ENCODE measurements around the gene TLX3.
A peak's percentile ranks its signal among the peaks of the same experiment; 100 is the strongest.

The TLX3 gene

DNA sequence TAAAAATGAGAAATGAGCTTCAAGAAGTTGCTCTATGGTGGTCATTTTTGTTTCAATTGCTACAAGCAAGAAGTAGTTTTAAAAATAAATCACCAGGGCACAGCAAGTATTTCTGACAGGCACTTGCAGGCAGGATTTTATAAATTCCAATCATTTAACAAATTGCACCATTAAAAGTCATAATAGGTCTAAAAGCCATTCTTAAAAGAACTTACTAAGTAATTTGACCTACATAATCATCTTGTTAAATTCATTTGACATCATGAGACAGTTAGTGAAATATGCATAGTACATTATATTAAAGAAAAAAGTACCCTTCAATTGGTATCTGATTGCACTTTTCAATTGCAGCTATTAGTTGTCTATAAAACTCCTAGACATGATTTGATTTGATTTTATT, 31.0 kb downstream of the TLX3 start:
- Histone ChIP-seq H3K4me3 (ENCODE audit: low read depth, low read length) (no peak overlapping the region), H3K4me1 (peaks cover 11% of the 10 kb centered on the region), H3K9me3 (no peaks in the 10 kb centered on the region; the same call in 1 of the 2 replicates), H3K36me3 (no peaks in the 10 kb centered on the region), H3K27me3 (no peaks in the 10 kb centered on the region; the same call in 1 of the 2 replicates)
- DNase-seq, result no peak
- TF ChIP-seq, protein P1, sequence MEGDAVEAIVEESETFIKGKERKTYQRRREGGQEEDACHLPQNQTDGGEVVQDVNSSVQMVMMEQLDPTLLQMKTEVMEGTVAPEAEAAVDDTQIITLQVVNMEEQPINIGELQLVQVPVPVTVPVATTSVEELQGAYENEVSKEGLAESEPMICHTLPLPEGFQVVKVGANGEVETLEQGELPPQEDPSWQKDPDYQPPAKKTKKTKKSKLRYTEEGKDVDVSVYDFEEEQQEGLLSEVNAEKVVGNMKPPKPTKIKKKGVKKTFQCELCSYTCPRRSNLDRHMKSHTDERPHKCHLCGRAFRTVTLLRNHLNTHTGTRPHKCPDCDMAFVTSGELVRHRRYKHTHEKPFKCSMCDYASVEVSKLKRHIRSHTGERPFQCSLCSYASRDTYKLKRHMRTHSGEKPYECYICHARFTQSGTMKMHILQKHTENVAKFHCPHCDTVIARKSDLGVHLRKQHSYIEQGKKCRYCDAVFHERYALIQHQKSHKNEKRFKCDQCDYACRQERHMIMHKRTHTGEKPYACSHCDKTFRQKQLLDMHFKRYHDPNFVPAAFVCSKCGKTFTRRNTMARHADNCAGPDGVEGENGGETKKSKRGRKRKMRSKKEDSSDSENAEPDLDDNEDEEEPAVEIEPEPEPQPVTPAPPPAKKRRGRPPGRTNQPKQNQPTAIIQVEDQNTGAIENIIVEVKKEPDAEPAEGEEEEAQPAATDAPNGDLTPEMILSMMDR (IDR thresholded peaks at IDR 0.05; ENCODE audit: low read depth, low read length), result no peak

DNA sequence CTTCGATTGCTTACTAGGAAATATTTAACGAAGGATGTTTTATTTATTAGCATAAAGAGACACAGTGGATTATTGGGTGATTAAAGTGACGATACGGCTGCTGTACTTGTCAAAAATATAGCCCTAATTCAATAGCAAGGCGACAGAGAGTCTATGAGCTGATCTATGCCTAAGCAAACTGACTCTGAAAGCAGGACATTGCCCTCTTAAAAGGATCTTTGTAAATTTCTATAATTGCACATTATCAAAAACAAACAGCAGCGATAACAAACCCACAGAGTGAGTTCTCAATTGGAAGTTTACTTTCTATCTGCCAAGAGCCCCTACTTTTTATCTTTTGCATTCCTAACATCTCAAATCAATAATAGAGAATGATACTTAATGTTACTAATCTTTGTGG, 31.4 kb downstream of the TLX3 start:
- Histone ChIP-seq H3K4me1 (peaks cover 11% of the 10 kb centered on the region), H3K36me3 (no peaks in the 10 kb centered on the region), H3K9me3 (no peaks in the 10 kb centered on the region; the same call in 1 of the 2 replicates), H3K27me3 (no peaks in the 10 kb centered on the region; the same call in 1 of the 2 replicates), H3K4me3 (ENCODE audit: low read depth, low read length) (no peak overlapping the region)
- no peak for DNase-seq
- TF ChIP-seq, protein P1 (IDR thresholded peaks at IDR 0.05; ENCODE audit: low read depth, low read length), result no peak

DNA sequence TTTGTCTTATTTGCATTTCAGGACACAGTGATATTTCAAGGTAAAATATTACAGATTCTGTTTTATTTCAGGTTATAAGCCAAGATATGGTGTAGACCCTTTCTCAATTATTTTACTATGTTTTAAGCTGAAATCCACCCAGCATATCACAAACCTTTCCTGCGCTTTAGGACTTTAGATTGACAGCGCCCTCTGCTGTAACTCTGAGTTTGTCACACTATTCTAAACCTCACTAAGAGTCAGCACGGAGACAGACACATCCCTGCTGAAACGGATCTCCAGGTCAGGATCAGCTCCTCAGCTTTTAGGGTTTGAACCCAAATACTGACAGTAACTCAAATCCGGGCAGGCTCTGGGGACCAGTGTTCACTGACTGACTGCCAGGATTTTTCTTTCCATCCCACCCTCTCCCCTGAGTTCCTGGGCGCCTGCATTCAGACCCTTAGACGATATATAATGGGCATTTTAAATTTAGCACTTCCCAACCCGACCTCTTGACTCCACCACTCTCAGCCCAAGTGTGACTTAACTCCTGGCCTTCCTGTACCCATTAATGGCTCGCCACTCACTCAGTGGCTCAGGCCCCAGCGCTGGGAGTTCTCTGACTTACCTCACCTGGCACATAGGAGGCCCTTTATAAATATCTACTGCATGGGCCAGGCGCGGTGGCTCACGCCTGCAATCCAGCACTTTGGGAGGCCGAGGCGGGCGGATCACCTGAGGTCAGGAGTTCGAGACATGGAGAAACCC, 33.5 kb downstream of the TLX3 start:
- DNase-seq, result peak; percentile 72
- Histone ChIP-seq H3K4me1 (peaks cover under 1% of the 10 kb centered on the region; the same call in 1 of the 2 replicates), H3K9me3 (no peaks in the 10 kb centered on the region), H3K4me3 (ENCODE audit: low read depth, low read length) (no peak overlapping the region), H3K36me3 (no peaks in the 10 kb centered on the region), H3K27me3 (no peaks in the 10 kb centered on the region)
- TF ChIP-seq, protein P1 (IDR thresholded peaks at IDR 0.05; ENCODE audit: low read depth, low read length), result peak; percentile 88

DNA sequence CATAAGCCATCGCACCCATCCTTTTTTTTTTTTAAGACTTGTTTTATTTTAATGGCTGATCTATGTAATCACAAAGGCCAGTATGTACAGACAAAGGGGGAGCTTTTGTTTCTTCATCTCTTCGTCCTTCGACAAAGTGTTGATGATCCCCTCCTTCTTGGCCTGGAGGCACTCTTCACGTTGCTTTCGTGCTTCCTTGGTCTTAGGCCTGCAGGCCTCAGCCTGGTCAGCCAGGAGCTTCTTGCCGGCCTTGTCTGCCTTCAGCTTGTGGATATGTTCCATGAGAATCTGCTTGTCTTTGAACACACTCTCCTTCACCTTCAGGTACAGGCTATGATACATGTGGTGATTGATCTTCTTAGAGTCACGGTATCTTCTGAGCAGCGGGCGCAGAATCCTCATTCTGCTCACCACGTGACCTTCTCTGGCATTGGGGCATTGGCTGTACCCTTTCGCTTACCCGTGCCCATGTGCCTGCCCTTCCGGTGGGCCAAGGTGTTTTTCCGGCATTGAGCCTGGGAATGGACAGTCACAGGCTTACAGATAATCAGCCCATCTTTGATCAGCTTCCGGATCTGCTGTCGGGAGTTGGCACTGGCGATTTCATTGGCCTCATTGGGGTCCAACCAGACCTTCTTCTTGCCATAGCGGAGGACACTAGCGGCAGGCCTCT, 36.0 kb downstream of the TLX3 start:
- Histone ChIP-seq H3K9me3 (no peaks in the 10 kb centered on the region), H3K4me3 (ENCODE audit: low read depth, low read length) (no peak overlapping the region), H3K36me3 (no peaks in the 10 kb centered on the region), H3K4me1 (no peaks in the 10 kb centered on the region; the same call in 1 of the 2 replicates), H3K27me3 (no peaks in the 10 kb centered on the region)
- no peak for DNase-seq
- TF ChIP-seq, protein P1 (IDR thresholded peaks at IDR 0.05; ENCODE audit: low read depth, low read length), result no peak

DNA sequence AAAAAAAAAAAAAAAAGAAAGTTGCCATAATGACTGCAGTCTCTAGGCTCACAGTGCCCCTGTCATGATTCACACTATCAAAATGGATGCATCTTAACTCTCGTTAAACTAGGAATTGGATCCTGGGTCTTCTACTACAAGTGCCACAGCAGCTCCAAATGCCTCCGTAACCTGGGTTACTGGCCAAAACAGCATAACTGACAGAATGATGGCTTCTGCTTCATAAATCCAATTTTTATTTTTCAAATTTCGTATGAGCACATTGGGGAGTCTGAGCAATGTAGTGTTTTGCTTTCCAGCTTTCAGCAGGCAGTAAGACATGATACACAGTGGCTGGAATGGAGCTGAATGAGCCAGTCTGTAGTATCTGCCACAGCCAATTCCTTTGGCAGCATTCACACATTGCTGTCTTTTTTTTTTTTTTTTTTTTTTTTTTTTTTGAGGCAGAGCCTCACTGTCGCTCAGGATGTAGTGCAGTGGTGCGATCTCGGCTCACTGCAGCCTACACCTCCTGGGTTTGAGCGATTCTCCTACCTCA, 42.6 kb downstream of the TLX3 start:
- no peaks in the 10 kb centered on the region for H3K36me3 ChIP-seq
- H3K9me3 ChIP-seq, result no peaks in the 10 kb centered on the region
- TF ChIP-seq, protein P1 (IDR thresholded peaks at IDR 0.05; ENCODE audit: low read depth, low read length), result no peak
- H3K4me1 ChIP-seq, result no peaks in the 10 kb centered on the region
- H3K4me3 ChIP-seq (ENCODE audit: low read depth, low read length), result no peak overlapping the region
- H3K27me3 ChIP-seq, result no peaks in the 10 kb centered on the region
- DNase-seq, result no peak

Data from BE2C (cell line).